BLaER1 treated with 17β-estradiol and CSF1 and Interleukin-3, amounts not matched to agents 10 nM and 100 nM (cell line): ENCODE data around the gene UACA.

Experiments used
- H3K27ac ChIP-seq, 11 experiments: shearing (Covaris generic); formaldehyde crosslinking; 2 replicates each; pipeline ENCODE4 v1.8.1; 2022
- H3K27me3 ChIP-seq, 11 experiments: shearing (Covaris generic); formaldehyde crosslinking; 2 replicates each; pipeline ENCODE4 v1.8.1; 2022
- H3K36me3 ChIP-seq, 11 experiments: shearing (Covaris generic); formaldehyde crosslinking; 2 replicates each; pipeline ENCODE4 v1.8.1; 2022
- H3K4me1 ChIP-seq, 10 experiments: shearing (Covaris generic); formaldehyde crosslinking; 2 replicates each; pipeline ENCODE4 v1.8.1; 2022
- H3K4me2 ChIP-seq, 11 experiments: shearing (Covaris generic); formaldehyde crosslinking; 2 replicates each; pipeline ENCODE4 v1.8.1; 2022
- H3K4me3 ChIP-seq, 10 experiments: shearing (Covaris generic); formaldehyde crosslinking; 2 replicates each; pipeline ENCODE4 v1.8.1; 2022
- H3K9ac ChIP-seq, 11 experiments: shearing (Covaris generic); formaldehyde crosslinking; 2 replicates each; pipeline ENCODE4 v1.8.1; 2022
- H3K9me3 ChIP-seq, 11 experiments: shearing (Covaris generic); formaldehyde crosslinking; replicated peaks in 1 of 11; 2 replicates each; pipeline ENCODE4 v1.8.1; 2022
- H4K20me1 ChIP-seq, 11 experiments: shearing (Covaris generic); formaldehyde crosslinking; 2 replicates each; pipeline ENCODE4 v1.8.1; 2022
- Cebpa-rat ChIP-seq, 11 experiments: shearing (Covaris generic); IDR thresholded peaks; 2 replicates each; pipeline ENCODE4 v1.8.1; 2022

UACA gene

GRCh38 chr15:70772402-70772801 lies 9.0 kb upstream of the UACA start:
- Histone ChIP-seq H3K4me1 (peaks cover 0 to 36% (median 0%) of the 10 kb centered on the region in 10 experiments; a peak in 8 of 20 replicates), H3K9ac (no peak overlapping the region), H3K4me3 (no peak overlapping the region), H3K27ac (no peak overlapping the region), H3K36me3 (no peaks in the 10 kb centered on the region), H4K20me1 (no peaks in the 10 kb centered on the region), H3K27me3 (no peaks in the 10 kb centered on the region), H3K9me3 (no peaks in the 10 kb centered on the region), H3K4me2 (no peak overlapping the region)
- TF ChIP-seq Cebpa-rat (IDR thresholded peaks at IDR 0.05) = no peak

GRCh38 chr15:70770863-70771262 lies 7.5 kb upstream of the UACA start:
- Histone ChIP-seq H3K9ac (no peak overlapping the region), H3K4me3 (no peak overlapping the region), H3K36me3 (no peaks in the 10 kb centered on the region), H3K27me3 (no peaks in the 10 kb centered on the region), H4K20me1 (no peaks in the 10 kb centered on the region), H3K9me3 (no peaks in the 10 kb centered on the region), H3K4me1 (peaks cover 0 to 22% (median 0%) of the 10 kb centered on the region in 10 experiments; a peak in 6 of 20 replicates), H3K27ac (no peak overlapping the region), H3K4me2 (no peak overlapping the region)
- TF ChIP-seq Cebpa-rat (IDR thresholded peaks at IDR 0.05) = no peak

- Histone ChIP-seq H4K20me1 (no peaks in the 10 kb centered on the region), H3K27ac (no peak overlapping the region), H3K9ac (no peak overlapping the region), H3K27me3 (no peaks in the 10 kb centered on the region), H3K4me3 (no peak overlapping the region), H3K4me1 (peaks cover 0 to 10% (median 0%) of the 10 kb centered on the region in 10 experiments; a peak in 5 of 20 replicates), H3K9me3 (peaks cover 0 to 4% (median under 1%) of the 10 kb centered on the region in 11 experiments; a peak in 5 of 22 replicates), H3K4me2 (peak overlapping the region in 3 of 11 experiments; percentile 32 to 53 (median 43); a peak in 5 of 22 replicates), H3K36me3 (no peaks in the 10 kb centered on the region)
- TF ChIP-seq Cebpa-rat (IDR thresholded peaks at IDR 0.05) = no peak
Measured at GRCh38 chr15:70768257-70768883, 5.0 kb upstream of the UACA start.

- Histone ChIP-seq H3K27ac (no peak overlapping the region), H3K27me3 (peaks cover 0 to 7% (median 4%) of the 10 kb centered on the region in 11 experiments; a peak in 19 of 22 replicates), H3K9ac (no peak overlapping the region), H3K9me3 (peaks cover 0 to 11% (median 6%) of the 10 kb centered on the region in 11 experiments; a peak in 6 of 22 replicates), H3K4me3 (no peak overlapping the region), H3K4me2 (peak overlapping the region in 3 of 11 experiments; percentile 32 to 53 (median 43); a peak in 5 of 22 replicates), H4K20me1 (no peaks in the 10 kb centered on the region), H3K36me3 (no peaks in the 10 kb centered on the region), H3K4me1 (peaks cover 0 to 10% (median 0%) of the 10 kb centered on the region in 10 experiments; a peak in 5 of 20 replicates)
- TF ChIP-seq Cebpa-rat (IDR thresholded peaks at IDR 0.05) = no peak
Measured at GRCh38 chr15:70767667-70768066, 4.3 kb upstream of the UACA start.

- TF ChIP-seq Cebpa-rat (IDR thresholded peaks at IDR 0.05) = no peak
- Histone ChIP-seq H3K27ac (no peak overlapping the region), H3K36me3 (no peaks in the 10 kb centered on the region), H4K20me1 (no peaks in the 10 kb centered on the region), H3K9me3 (peaks cover 0 to 13% (median 6%) of the 10 kb centered on the region in 11 experiments; a peak in 6 of 22 replicates), H3K9ac (no peak overlapping the region), H3K4me2 (no peak overlapping the region), H3K4me1 (peaks cover 0 to 15% (median 2%) of the 10 kb centered on the region in 10 experiments; a peak in 7 of 20 replicates), H3K27me3 (peaks cover 5 to 18% (median 15%) of the 10 kb centered on the region in 11 experiments; a peak in 20 of 22 replicates), H3K4me3 (no peak overlapping the region)
Measured at GRCh38 chr15:70766597-70766996, 3.2 kb upstream of the UACA start.

GRCh38 chr15:70765504-70766281 lies 2.3 kb upstream of the UACA start:
- no peaks in the 10 kb centered on the region for H3K36me3 ChIP-seq
- H3K9me3 ChIP-seq = peaks cover 0 to 13% (median 6%) of the 10 kb centered on the region in 11 experiments; a peak in 6 of 22 replicates
- H3K27me3 ChIP-seq = peaks cover 5 to 22% (median 18%) of the 10 kb centered on the region in 11 experiments; a peak in 20 of 22 replicates
- H4K20me1 ChIP-seq = no peaks in the 10 kb centered on the region
- H3K4me1 ChIP-seq = peaks cover 0 to 15% (median 2%) of the 10 kb centered on the region in 10 experiments; a peak in 7 of 20 replicates
- H3K4me2 ChIP-seq = no peak overlapping the region
- no peak overlapping the region for H3K27ac ChIP-seq
- no peak overlapping the region for H3K9ac ChIP-seq
- no peak for TF ChIP-seq Cebpa-rat (IDR thresholded peaks at IDR 0.05)
- no peak overlapping the region for H3K4me3 ChIP-seq

- peaks cover 0 to 13% (median 6%) of the 10 kb centered on the region in 11 experiments; a peak in 6 of 22 replicates for H3K9me3 ChIP-seq
- H3K27ac ChIP-seq = no peak overlapping the region
- no peak for TF ChIP-seq Cebpa-rat (IDR thresholded peaks at IDR 0.05)
- peak overlapping the region in 6 of 11 experiments; percentile 48 to 73 (median 65); a peak in 8 of 22 replicates for H3K9ac ChIP-seq
- peaks cover 0 to 15% (median 2%) of the 10 kb centered on the region in 10 experiments; a peak in 7 of 20 replicates for H3K4me1 ChIP-seq
- H3K4me3 ChIP-seq = peak overlapping the region; percentile 61 to 78 (median 70)
- H4K20me1 ChIP-seq = no peaks in the 10 kb centered on the region
- peak overlapping the region; percentile 67 to 91 (median 84) for H3K4me2 ChIP-seq
- peaks cover 5 to 22% (median 18%) of the 10 kb centered on the region in 11 experiments; a peak in 20 of 22 replicates for H3K27me3 ChIP-seq
- no peaks in the 10 kb centered on the region for H3K36me3 ChIP-seq
Measured at GRCh38 chr15:70763950-70764730, 782 bp upstream of the UACA start.

- Histone ChIP-seq H3K9me3 (peaks cover 0 to 13% (median 6%) of the 10 kb centered on the region in 11 experiments; a peak in 6 of 22 replicates), H3K4me2 (peak overlapping the region; percentile 71 to 91 (median 84)), H3K27ac (peak overlapping the region in 2 of 11 experiments; percentile 34 to 41; a peak in 2 of 22 replicates)
Measured at GRCh38 chr15:70762469-70763119, 764 bp downstream of the UACA start.

More at GRCh38 chr15:70762469-70763119, 764 bp downstream of the UACA start:
- H3K36me3 ChIP-seq = no peaks in the 10 kb centered on the region
- H4K20me1 ChIP-seq = no peaks in the 10 kb centered on the region
- H3K27me3 ChIP-seq = peaks cover 5 to 22% (median 18%) of the 10 kb centered on the region in 11 experiments; a peak in 20 of 22 replicates
- H3K4me3 ChIP-seq = peak overlapping the region; percentile 61 to 78 (median 70)
- TF ChIP-seq Cebpa-rat (IDR thresholded peaks at IDR 0.05) = no peak
- H3K4me1 ChIP-seq = peaks cover 0 to 5% (median under 1%) of the 10 kb centered on the region in 10 experiments; a peak in 6 of 20 replicates
- peak overlapping the region; percentile 46 to 73 (median 63) for H3K9ac ChIP-seq
